WTC11 (cell line): ENCODE measurements around the gene RASGRP2.

ENCODE experiments used
- CDX4 ChIP-seq: fragments of 250-450 bp; sonication (Bioruptor Pico); IDR thresholded peaks from 2 replicates; pipeline ENCODE4 v1.9.0; 2021; ENCODE audit warnings: moderate library complexity, mild to moderate bottlenecking, inconsistent platforms, borderline replicate concordance
- CTCF ChIP-seq: fragments of 200-600 bp; IDR thresholded peaks from 2 replicates; pipeline ENCODE4 v1.8.0; 2022; ENCODE audit warnings: antibody characterized with exemption
- IRF2 ChIP-seq: sonication (generic); formaldehyde crosslinking; IDR thresholded peaks from 2 replicates; pipeline ENCODE4 v1.8.0; 2022; ENCODE audit warnings: low read depth, missing genetic modification reagents, borderline replicate concordance
- SP1 ChIP-seq: sonication (generic); formaldehyde crosslinking; conservative IDR thresholded peaks from 2 replicates; pipeline ENCODE4 v1.8.1; 2022; ENCODE audit warnings: missing genetic modification reagents
- ZBTB21 ChIP-seq: sonication (generic); formaldehyde crosslinking; IDR thresholded peaks from 2 replicates; pipeline ENCODE4 v1.8.1; 2023; ENCODE audit warnings: mild to moderate bottlenecking, missing genetic modification reagents, borderline replicate concordance
- ZBTB43 ChIP-seq: sonication (generic); formaldehyde crosslinking; IDR thresholded peaks from 2 replicates; pipeline ENCODE4 v1.8.1; 2023; ENCODE audit warnings: mild to moderate bottlenecking, missing genetic modification reagents

GRCh38 chr11:64777449-64778222, 33.7 kb upstream of the RASGRP2 start:
- TF ChIP-seq CTCF (no peak), IRF2 (CRISPR knock-in tag) (no peak), SP1 (CRISPR knock-in tag) (no peak), ZBTB21 (CRISPR knock-in tag) (no peak), ZBTB43 (CRISPR knock-in tag) (no peak), CDX4 (no peak)
